Urinary bladder (tissue), 4 donors: ENCODE measurements around the gene AFG1L. TPM values are rescaled to one million over a fixed set of nuclear protein-coding genes. Genes with fewer than 3 reads are reported as not detected.
"Not testable (repeated sequence)": the region's sequence is repeated elsewhere in the genome, so short reads cannot be mapped to it uniquely, and the experiment has no call there.

Experiments used
- DNase-seq: peaks from one replicate; pipeline ENCODE4 v3.0.0-alpha.2; 2015; ENCODE audit errors: extremely low spot score
- H3K27ac ChIP-seq: one replicate; pipeline ENCODE4 v1.5.1; 2013; ENCODE audit warnings: low read depth, mild to moderate bottlenecking, moderate library complexity
- H3K36me3 ChIP-seq: one replicate; pipeline ENCODE4 v1.6.1; 2013; ENCODE audit warnings: mild to moderate bottlenecking, moderate library complexity; ENCODE audit not compliant: insufficient read depth
- H3K4me1 ChIP-seq: one replicate; pipeline ENCODE4 v1.6.1; 2013; ENCODE audit warnings: mild to moderate bottlenecking, moderate library complexity; ENCODE audit not compliant: insufficient read depth
- H3K4me3 ChIP-seq: one replicate; pipeline ENCODE4 v1.5.1; 2013; ENCODE audit warnings: low read depth, low read length
- WGBS: extraction: QIAGEN DNeasy Blood & Tissue Kit; methylation state at CpG from one replicate; pipeline ENCODE4 v1.1.7; 2013; 5-methylcytosine and 5-hydroxymethylcytosine counted together
- polyA plus RNA-seq: library from polyadenylated mRNA; stranded (reverse); fragments of 200-250 nt; gene quantifications from one replicate; pipeline ENCODE4 v1.2.3, GENCODE V29; 2013
- total RNA-seq: library from RNA; depleted of rRNA; stranded (reverse); fragments of >200 nt; gene quantifications from one replicate; pipeline ENCODE4 v1.2.3, GENCODE V29; 2014
- donor health status: healthy with polysubstance abuse.
- donor health status: healthy.

The AFG1L gene
- total and polyA plus RNA-seq, 2 donors: 1.8 to 9.1 TPM

DNA sequence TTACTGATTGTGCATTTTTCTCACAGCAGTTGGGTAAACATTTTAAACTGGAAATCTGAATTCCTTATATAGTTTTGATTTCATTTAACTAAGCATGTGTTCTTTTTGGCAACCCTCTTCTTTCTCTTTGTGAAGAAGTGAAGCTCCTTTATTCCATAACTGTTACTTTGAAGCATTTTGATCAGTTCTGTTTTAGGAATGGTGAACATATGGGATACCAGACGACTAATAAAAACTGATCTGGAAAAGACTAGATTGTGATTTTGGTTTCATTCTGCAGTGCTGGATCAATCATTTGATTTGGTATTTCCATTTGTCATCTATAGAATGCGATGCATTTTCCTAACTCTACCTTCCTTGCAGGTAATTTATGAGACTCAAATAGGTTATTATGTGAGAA lies 9.8 kb downstream of the AFG1L start:
- 91% methylated on average over 2 of the region's 2 CpGs for WGBS
- H3K4me1 ChIP-seq: no peaks in the 10 kb centered on the region

DNA sequence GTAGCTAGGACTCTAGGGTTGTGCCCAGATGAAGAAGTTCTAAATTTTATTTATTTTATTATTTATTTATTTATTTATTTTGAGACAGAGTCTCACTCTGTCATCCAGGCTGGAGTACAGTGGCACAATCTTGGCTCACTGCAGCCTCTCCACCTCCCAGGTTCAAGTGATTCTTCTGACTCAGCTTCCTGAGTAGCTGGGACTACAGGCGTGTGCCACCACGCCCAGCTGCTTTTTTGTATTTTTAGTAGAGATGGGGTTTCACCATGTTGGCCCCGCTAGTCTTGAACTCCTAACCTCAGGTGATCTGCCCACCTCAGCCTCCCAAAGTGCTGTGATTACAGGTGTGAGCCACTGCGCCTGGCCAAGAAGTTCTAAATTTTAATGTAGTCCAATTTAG lies 13.8 kb downstream of the AFG1L start:
- H3K4me1 ChIP-seq, DNase-seq, H3K27ac ChIP-seq, H3K36me3 ChIP-seq, H3K4me3 ChIP-seq: not testable (repeated sequence)
- 91% methylated on average over 4 of the region's 4 CpGs for WGBS

More for the DNA sequence above, 9.8 kb downstream of the AFG1L start:
- H3K4me3 ChIP-seq: no peak overlapping the region
- DNase-seq: no peak
- no peak overlapping the region for H3K27ac ChIP-seq
- H3K36me3 ChIP-seq: peaks cover 1% of the 10 kb centered on the region

DNA sequence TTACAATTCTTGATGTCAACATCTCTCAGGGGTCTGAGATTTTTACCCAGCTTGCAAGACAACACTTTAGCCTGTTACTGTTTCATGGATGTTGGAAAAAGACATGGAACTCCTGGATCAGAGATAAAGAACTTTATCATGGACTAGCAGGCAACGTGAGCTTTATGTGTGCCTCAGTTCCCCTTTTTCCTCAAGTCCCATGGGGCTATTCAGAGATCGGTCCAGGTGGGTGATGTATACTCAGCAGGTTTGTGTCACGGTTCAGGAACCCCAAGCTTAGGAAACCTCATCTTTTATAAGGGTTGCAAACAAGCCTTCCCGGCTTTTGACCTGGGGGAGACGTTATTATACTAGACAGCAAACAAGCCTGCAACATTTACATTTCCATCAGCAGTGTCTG lies 15.0 kb downstream of the AFG1L start:
- WGBS: 92% methylated on average over 5 of the region's 5 CpGs
- DNase-seq: no peak
- Histone ChIP-seq H3K27ac (no peak overlapping the region), H3K4me3 (no peak overlapping the region), H3K36me3 (no peaks in the 10 kb centered on the region), H3K4me1 (no peaks in the 10 kb centered on the region)

DNA sequence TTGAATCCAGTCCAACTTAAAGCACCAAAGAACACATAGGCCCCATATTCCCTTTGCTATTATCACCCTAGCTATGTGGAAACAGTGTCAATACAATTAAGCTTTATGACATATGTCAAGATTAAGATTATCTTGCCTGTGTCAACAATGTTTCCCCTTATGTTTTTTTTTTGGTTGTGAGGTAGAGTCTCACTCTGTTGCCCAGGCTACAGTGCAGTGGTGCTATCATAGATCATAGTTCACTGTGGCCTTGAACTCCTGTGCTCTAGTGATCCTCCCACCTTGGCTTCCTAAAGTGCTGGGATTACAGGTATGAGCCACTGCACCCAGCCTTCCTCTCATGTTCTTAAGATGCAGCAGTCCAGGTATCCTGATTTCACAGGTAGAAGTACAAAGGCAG lies 17.8 kb downstream of the AFG1L start:
- no peaks in the 10 kb centered on the region for H3K36me3 ChIP-seq
- DNase-seq: no peak
- no peak overlapping the region for H3K27ac ChIP-seq
- no peaks in the 10 kb centered on the region for H3K4me1 ChIP-seq
- no peak overlapping the region for H3K4me3 ChIP-seq

DNA sequence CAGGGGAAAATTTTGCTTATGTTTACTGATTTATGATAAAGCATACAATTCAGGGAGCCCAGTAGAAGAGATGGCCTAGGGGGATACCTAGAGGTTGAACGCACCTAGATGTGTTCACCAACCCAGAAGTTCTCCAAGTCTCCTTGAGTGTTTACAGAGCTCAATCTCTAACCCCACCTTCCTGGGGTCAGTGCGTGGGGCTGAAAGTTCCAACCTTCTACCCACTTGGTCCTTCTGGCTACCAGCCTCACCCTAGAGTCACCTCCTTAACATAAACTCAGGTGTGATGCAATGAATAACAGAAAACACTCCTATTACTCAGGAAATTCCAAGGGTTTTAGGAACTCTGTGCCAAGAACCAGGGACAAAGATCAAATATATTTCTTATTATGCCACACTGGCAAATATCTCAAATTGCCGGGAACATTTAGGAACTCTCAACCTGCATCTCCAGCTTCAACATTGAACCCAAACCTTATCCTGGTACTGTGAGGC lies 26.4 kb downstream of the AFG1L start:
- WGBS: 97% methylated on average over 3 of the region's 3 CpGs
- Histone ChIP-seq H3K4me3 (no peak overlapping the region), H3K27ac (no peak overlapping the region), H3K4me1 (no peaks in the 10 kb centered on the region), H3K36me3 (no peaks in the 10 kb centered on the region)
- DNase-seq: no peak

DNA sequence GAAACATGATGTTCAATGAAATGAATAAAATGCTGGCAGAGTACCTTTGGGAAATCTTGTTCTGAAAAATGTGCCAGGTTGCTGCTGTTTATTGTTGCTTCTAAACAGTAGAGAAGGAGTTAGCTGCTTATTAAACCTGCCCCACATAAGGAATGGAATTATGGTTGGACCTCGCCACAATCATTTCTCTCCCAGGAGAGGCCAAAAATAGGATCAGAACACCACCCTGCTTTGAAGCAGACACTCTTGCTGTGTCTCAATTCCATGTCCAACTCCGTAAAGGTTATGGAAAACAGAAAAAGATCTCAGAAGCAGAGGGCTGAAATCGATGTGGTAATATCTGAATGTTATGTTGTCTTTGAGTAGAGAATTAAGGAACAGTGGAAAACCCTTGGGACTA lies 27.9 kb downstream of the AFG1L start:
- WGBS: 59% methylated on average over 3 of the region's 3 CpGs
- H3K36me3 ChIP-seq: peaks cover 2% of the 10 kb centered on the region
- H3K27ac ChIP-seq: no peak overlapping the region
- DNase-seq: no peak
- no peak overlapping the region for H3K4me3 ChIP-seq
- H3K4me1 ChIP-seq: no peaks in the 10 kb centered on the region

DNA sequence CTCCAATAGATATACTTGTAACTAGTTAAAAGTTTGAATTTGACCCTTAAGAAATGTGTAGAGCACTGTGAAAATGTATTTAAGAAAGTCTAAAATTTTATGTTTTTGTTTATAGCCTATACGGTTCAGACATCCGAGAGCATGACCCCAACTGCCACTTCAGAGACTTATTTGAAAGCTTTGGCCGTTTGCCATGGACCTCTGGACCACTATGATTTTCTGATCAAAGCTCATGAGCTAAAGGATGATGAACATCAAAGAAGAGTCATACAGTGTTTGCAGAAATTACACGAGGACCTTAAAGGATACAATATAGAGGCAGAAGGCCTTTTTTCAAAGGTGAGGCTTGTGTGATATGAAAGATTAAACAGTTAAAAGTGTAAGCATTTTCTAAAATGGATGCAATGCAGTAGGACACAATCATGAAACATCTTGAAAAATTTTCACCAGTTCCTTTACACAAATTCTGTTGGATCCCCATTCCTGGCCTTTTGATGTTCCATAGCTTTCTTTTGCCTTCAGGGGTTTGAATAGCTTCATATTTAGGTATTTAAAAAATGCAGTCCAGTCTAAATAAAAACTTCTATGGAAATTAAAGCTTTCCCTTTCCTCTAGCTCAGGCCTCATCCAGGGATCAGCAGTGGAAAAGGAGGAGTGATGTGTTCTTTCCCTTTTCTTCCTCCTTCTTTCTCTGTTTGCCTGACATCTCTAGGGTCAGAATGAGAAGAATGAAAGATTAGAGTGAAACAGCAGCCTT lies 29.0 kb downstream of the AFG1L start:
- Histone ChIP-seq H3K4me3 (no peak overlapping the region), H3K27ac (no peak overlapping the region), H3K36me3 (peaks cover 5% of the 10 kb centered on the region), H3K4me1 (no peaks in the 10 kb centered on the region)
- no peak for DNase-seq
- 78% methylated on average over 4 of the region's 4 CpGs for WGBS

DNA sequence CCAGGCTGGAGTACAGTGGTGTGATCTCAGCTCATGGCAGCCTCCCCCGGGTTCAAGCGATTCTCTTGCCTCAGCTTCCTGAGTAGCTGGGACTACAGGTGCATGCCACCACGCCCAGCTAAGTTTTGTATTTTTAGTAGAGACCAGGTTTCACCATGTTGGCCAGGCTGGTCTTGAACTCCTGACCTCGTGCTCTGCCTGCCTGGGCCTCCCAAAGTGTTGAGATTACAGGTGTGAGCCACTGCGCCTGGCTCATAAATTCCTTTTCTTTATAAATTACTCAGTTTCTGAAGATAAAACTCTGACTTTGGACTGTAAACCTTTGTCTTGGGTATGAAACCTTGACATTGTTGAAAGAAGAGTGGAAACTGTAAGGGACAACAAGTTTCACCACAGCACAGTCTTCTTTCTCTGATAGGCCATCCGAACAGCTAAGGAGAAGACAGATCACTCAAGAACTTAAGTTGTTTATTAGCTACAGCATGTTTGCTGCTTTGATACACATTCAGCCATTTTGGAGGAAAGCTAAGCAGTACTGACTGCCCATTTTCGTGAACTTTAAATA lies 35.4 kb downstream of the AFG1L start:
- 94% methylated on average over 7 of the region's 7 CpGs for WGBS
- not testable (repeated sequence) for H3K4me1 ChIP-seq, H3K27ac ChIP-seq, H3K4me3 ChIP-seq, H3K36me3 ChIP-seq, DNase-seq

DNA sequence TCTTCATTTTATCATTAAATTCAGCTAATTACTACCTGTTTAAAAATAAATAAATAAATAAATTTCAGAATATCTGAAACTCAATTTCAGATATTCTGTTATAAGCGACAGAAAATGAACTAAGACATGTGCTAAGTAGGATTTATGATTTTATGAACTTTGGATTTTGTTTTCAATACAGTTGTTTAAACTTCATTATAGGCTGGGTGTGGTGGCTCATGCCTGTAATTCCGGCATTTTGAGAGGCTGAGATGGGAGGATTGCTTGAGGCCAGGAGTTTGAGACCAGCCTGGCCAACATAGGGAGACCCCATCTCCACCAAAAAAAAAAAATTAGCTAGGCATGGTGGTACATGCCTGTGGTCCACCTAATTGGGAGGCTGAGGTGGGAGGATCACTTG lies 36.0 kb downstream of the AFG1L start:
- WGBS: 97% methylated on average over 2 of the region's 2 CpGs
- Histone ChIP-seq H3K4me3 (no peak overlapping the region), H3K36me3 (peaks cover 5% of the 10 kb centered on the region), H3K27ac (no peak overlapping the region), H3K4me1 (no peaks in the 10 kb centered on the region)
- no peak for DNase-seq

DNA sequence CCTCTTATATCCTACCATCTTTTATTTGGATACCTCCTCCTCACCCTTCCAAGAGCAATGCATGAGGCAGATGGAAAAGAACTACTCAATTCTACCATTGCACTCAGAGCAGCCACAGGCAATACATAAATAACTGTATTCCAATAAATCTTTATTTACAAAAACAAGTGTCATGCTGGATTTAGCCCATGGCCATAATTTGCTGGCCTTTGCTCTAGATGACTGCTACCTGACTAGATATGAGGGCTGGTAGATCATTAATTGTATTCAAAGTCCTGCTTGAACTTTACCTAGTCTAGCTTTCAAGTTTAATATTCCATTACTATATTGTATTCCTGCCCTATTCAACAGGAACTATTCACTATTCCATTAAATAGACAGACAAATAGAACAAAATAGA lies 37.1 kb downstream of the AFG1L start:
- H3K4me1 ChIP-seq: no peaks in the 10 kb centered on the region
- no peak for DNase-seq

DNA sequence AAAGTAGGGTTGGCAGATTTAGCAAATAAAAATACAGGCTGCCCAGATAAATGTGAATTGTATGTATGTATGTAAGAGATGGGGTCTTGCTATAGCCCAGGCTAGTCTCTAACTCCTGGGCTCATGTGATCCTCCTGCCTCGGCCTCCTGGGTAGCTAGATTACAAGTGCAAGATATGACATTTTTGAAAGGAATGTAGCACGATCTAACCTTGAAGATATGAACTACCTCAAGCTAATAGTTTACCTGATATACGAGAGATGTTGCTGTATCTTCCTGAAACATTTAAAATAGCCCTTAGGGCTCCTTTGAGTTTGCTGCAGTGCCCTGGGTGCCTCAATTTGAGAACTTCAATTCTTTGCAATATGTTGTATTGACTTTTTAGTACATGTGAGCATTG lies 42.1 kb downstream of the AFG1L start:
- Histone ChIP-seq H3K4me1 (no peaks in the 10 kb centered on the region), H3K27ac (no peak overlapping the region), H3K36me3 (no peaks in the 10 kb centered on the region), H3K4me3 (no peak overlapping the region)
- DNase-seq: no peak
- 93% methylated on average over 3 of the region's 3 CpGs for WGBS

More for the DNA sequence above, 37.1 kb downstream of the AFG1L start:
- Histone ChIP-seq H3K27ac (no peak overlapping the region), H3K36me3 (peaks cover 5% of the 10 kb centered on the region), H3K4me3 (no peak overlapping the region)

DNA sequence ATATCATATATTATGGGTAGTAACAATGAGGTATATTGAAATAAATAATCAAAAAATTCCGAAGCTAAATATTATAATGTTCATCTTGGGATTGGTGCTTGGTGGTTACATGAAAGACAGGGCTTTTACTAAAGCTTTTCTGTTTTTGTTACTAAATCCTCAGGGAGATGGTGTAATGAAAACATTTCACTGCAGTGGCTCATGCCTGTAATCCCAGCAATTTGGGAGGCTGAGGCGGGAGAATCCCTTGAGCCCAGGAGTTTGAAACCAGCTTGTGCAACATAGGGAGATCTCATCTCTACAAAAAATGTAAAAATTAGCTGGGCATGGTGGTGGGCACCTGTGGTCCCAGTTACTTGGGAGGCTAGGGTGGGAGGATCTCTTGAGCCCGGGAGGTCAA lies 42.9 kb downstream of the AFG1L start:
- 78% methylated on average over 3 of the region's 3 CpGs for WGBS
- Histone ChIP-seq H3K27ac (no peak overlapping the region), H3K4me3 (no peak overlapping the region), H3K36me3 (no peaks in the 10 kb centered on the region), H3K4me1 (no peaks in the 10 kb centered on the region)
- no peak for DNase-seq

DNA sequence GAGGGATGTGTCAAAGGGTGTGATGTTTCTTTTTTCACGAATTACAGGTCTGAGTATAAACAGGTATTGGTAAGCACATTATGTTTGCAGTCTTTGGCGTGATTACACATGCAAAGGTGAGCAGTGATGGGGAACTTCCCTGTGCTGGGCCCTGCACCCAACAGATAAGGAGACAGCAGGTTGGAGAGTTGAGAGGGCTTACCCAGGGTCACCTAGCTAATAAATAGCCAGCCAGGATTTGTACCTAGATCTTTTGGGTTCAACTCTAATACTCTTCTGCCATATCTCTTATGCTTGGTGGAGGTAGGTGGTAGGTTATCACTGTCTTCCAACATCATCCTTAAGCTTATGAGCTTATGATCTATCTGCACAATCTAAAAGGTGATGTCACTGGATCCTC lies 46.5 kb downstream of the AFG1L start:
- Histone ChIP-seq H3K4me1 (no peaks in the 10 kb centered on the region), H3K4me3 (no peak overlapping the region), H3K36me3 (no peaks in the 10 kb centered on the region), H3K27ac (no peak overlapping the region)
- WGBS: 93% methylated on average over 2 of the region's 2 CpGs
- DNase-seq: no peak

DNA sequence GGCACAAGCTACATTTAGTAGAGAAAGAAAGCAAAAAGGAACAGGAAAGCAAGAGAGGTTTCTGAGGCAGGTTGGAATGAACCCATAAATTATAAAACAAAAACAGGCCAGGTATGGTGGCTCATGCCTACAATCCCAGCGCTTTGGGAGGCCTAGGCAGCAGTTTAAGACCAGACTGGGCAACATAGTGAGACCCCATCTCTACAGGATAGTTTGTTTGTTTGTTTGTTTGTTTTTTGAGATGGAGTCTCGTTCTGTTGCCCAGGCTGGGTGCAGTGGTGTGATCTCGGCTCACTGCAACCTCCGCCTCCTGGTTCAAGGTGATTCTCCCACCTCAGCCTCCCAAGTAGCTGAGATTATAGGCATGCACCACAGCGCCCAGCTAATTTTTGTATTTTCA lies 49.0 kb downstream of the AFG1L start:
- Histone ChIP-seq H3K36me3 (no peaks in the 10 kb centered on the region), H3K4me3 (no peak overlapping the region), H3K27ac (no peak overlapping the region), H3K4me1 (no peaks in the 10 kb centered on the region)
- DNase-seq: no peak
- WGBS: 95% methylated on average over 5 of the region's 5 CpGs
